HUES6 (cell line): Measurements from ENCODE around the gene CPZ.

ENCODE experiments used
- H3K27ac ChIP-seq: 2 replicates; pipeline ENCODE4 v1.7.0; 2013; ENCODE audit warnings: low read depth, mild to moderate bottlenecking, low read length, inconsistent platforms
- H3K27me3 ChIP-seq: 2 replicates; pipeline ENCODE4 v1.6.1; 2013; ENCODE audit warnings: low read length; ENCODE audit not compliant: control insufficient read depth, insufficient read depth
- H3K36me3 ChIP-seq: 2 replicates; pipeline ENCODE4 v1.6.1; 2013; ENCODE audit warnings: low read length; ENCODE audit not compliant: control insufficient read depth, insufficient read depth
- H3K4me1 ChIP-seq: 2 replicates; pipeline ENCODE4 v1.6.1; 2013; ENCODE audit warnings: low read length; ENCODE audit not compliant: control insufficient read depth, insufficient read depth
- H3K4me3 ChIP-seq: 2 replicates; pipeline ENCODE4 v1.5.1; 2013; ENCODE audit warnings: low read depth, low read length
- H3K9ac ChIP-seq: one replicate; pipeline ENCODE4 v1.6.1; 2013; ENCODE audit warnings: mild to moderate bottlenecking, low read length
- H3K9me3 ChIP-seq: 2 replicates; pipeline ENCODE4 v1.6.1; 2013; ENCODE audit warnings: low read depth, low read length; ENCODE audit not compliant: control insufficient read depth, insufficient read depth

CPZ gene

DNA sequence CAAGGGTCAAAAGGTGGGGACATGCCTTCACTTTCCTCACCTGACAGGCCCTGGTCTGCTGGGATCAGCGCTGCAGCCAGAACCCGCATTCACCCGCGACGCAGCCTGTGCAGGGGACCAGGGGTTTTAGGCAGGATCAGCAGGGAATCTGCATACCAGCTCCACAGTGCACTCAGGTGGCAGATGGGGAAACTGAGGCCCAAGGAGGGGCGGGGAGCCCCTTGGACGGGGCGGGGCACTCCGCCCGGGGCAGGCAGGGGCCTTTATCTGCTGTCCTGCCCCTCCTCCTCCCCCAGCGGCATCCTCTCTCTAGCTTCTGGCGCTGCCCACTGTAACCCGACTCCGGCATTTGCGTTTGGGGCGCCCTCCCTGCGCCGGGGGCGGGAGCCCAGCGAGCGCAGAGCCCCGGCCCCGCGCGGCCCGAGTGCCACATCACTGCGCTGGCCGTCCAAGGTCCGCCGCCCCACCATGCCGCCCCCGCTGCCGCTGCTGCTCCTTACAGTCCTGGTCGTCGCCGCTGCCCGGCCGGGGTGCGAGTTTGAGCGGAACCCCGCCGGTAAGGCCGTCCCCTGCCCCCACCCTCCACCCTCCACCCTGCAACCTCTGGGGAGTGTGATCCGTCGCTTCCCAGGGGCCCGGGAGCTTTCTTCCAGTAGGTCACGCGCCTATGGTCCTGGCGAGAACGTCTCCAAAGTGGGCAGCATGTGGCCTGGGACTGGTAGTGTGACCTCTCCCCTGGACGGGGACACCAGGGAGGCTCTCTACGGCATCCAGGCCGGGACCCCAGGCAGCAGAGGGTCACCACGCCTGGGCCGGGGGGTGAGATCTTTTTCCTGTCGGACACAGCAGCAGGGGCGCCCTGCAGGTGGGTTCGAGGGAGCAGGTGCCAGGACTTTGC, at the start of gene CPZ:
Gene CPZ, plus strand, starts transcription at position 400 of the 898 bp plus-strand sequence. Its CDS starts 69 bp downstream, at position 469.
- H3K4me3 ChIP-seq = peak within 1 kb of the TSS; percentile 79
- peak within 1 kb of the TSS; percentile 31; the same call in 1 of the 2 replicates for H3K27ac ChIP-seq
- peak within 1 kb of the TSS; percentile 71 for H3K9ac ChIP-seq
- H3K4me1 ChIP-seq = peaks cover 28% of the 10 kb centered on the region
- peaks cover 56% of the 10 kb centered on the region for H3K27me3 ChIP-seq
- no peaks in the 10 kb centered on the region for H3K36me3 ChIP-seq
- H3K9me3 ChIP-seq = no peaks in the 10 kb centered on the region

DNA sequence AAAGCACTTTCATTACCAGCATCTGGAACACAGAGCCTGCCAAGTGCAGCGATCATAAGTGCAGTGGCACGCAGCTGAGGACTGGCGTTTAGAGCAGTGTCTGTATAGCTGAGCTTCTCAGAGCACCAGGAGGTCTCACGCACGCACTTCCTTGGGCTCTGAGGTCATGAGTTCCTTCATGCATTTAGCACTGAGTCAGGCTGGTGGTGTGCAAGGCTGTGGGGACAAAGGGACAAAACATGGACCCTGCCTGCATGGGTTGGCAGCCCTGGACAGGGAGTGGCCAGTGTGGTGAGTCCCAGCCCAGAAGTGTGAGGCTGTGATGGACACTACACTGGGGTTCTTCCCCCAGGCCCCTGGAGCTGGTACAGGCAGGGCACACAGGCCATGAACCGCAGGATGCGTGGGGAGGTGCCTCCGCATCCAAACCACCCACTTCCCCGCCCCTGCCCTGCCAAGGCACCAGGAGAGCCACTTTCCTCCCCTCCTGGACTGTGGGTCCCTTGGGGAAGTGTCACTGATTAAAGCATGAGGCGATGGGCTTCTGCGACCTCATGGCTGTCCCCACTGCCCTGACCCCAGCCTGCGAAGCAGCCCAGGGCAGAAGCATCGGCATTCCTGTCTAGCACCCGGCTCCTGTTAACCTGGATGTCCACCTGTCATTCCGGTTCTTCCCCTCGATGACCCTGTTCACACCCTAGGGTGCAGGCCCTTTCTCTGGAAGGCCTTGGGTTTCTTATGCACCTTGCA, 49.6 kb upstream of the CPZ start:
- Histone ChIP-seq H3K27me3 (no peaks in the 10 kb centered on the region; the same call in 1 of the 2 replicates), H3K27ac (no peak overlapping the region), H3K4me1 (peaks cover 9% of the 10 kb centered on the region; the same call in 1 of the 2 replicates)

DNA sequence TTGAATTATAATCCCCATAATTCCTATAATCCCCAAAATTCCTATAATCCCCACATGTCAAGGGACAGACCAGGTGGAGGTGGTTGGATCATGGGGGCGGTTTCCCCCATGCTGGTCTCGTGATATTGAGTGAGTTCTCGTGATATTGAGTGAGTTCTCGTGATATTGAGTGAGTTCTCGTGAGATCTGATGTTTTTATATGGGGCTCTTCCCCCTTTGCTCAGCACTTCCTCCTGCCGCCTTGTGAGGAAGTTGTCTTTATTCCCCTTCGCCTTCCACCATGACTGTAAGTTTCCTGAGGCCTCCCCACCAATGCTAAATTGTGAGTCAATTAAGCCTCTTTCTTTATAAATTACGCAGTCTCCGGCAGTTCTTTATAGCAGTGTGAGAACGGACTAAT, 48.9 kb upstream of the CPZ start:
- H3K36me3 ChIP-seq = no peaks in the 10 kb centered on the region
- no peaks in the 10 kb centered on the region; the same call in 1 of the 2 replicates for H3K27me3 ChIP-seq
- H3K9me3 ChIP-seq = no peaks in the 10 kb centered on the region
- H3K27ac ChIP-seq = no peak overlapping the region
- H3K9ac ChIP-seq = no peak overlapping the region
- H3K4me1 ChIP-seq = peaks cover 9% of the 10 kb centered on the region; the same call in 1 of the 2 replicates
- no peak overlapping the region for H3K4me3 ChIP-seq

More for the DNA sequence above, 49.6 kb upstream of the CPZ start:
- H3K9me3 ChIP-seq = no peaks in the 10 kb centered on the region
- H3K4me3 ChIP-seq = no peak overlapping the region
- no peak overlapping the region for H3K9ac ChIP-seq
- H3K36me3 ChIP-seq = no peaks in the 10 kb centered on the region

DNA sequence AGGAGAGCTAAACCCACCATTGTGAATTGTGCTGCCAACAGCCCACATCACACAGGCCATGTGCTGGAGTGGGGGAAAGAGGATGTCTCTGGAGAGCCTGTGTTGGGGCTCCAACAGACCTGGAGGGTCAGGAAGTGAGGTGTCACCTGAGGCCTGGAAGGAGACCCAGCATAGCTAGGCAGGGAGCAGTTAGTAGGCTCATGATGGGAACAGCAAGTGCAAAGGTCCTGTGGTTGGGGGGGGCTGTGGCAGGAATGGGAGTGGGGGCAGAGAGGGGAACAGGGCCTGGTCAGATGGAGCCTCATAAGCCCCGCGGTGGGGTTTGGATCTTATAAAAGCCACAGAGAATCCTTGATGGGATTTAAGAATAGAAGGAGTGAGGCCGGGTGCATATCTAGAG, 48.3 kb upstream of the CPZ start:
- peaks cover 9% of the 10 kb centered on the region; the same call in 1 of the 2 replicates for H3K4me1 ChIP-seq
- no peak overlapping the region for H3K9ac ChIP-seq
- H3K9me3 ChIP-seq = no peaks in the 10 kb centered on the region
- no peak overlapping the region for H3K4me3 ChIP-seq
- no peaks in the 10 kb centered on the region for H3K36me3 ChIP-seq
- no peak overlapping the region for H3K27ac ChIP-seq
- no peaks in the 10 kb centered on the region; the same call in 1 of the 2 replicates for H3K27me3 ChIP-seq

DNA sequence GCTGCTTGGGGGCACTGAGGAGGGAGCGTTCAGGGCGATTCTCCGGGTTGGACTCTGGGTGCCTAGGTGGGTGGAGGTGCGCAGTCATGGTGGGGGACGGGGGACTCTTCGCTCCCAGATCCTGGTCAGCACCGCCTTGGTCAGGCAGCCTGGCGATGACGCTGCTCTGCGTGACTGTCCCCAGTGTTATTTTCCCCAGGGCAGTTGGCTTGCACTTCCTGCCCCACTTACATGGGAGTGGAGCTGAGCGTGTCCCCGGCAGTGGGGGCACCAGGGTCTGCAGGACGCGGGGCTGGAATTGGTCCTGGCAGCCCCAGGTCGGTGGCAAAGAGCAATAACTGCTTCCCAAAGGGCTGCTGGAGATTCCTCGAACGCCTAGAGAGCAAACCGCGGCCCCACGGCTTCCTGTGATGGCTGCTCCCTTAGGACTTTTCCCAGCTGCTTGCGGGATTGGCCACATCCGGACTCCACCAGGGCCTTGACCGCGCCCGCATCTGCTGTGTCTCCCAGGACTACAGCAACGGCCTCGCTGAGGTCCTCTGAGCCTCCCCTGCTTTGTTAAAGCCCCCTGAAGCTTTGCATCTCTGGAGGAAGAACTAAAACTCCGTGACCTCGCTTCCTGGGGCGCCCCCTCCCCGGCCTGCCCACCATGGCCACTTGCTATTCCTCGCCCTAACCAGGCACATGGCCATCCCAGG, 47.7 kb upstream of the CPZ start:
- no peak overlapping the region for H3K9ac ChIP-seq
- H3K4me1 ChIP-seq = peaks cover 9% of the 10 kb centered on the region; the same call in 1 of the 2 replicates
- H3K36me3 ChIP-seq = no peaks in the 10 kb centered on the region
- no peaks in the 10 kb centered on the region; the same call in 1 of the 2 replicates for H3K27me3 ChIP-seq
- H3K27ac ChIP-seq = no peak overlapping the region
- H3K4me3 ChIP-seq = no peak overlapping the region
- H3K9me3 ChIP-seq = no peaks in the 10 kb centered on the region

DNA sequence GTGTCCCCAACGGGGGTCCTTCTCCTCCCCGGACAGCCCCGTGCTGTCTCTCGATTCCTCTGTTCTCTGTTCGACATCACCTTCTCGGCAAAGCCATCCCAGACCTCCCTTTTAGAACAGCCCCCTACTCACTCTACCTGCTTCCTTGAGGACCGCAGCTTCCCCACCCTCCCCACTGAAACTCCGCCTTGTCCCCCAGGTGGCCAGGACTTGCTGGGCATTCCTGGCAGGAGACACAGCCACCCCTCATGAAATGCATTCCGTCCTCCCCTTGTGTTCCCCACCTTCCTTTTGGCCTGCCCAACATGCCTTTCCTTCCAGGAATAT, 47.2 kb upstream of the CPZ start:
- no peak overlapping the region for H3K27ac ChIP-seq
- H3K4me3 ChIP-seq = no peak overlapping the region
- no peaks in the 10 kb centered on the region for H3K36me3 ChIP-seq
- H3K9ac ChIP-seq = no peak overlapping the region
- H3K27me3 ChIP-seq = no peaks in the 10 kb centered on the region; the same call in 1 of the 2 replicates
- peaks cover 9% of the 10 kb centered on the region; the same call in 1 of the 2 replicates for H3K4me1 ChIP-seq
- H3K9me3 ChIP-seq = no peaks in the 10 kb centered on the region

DNA sequence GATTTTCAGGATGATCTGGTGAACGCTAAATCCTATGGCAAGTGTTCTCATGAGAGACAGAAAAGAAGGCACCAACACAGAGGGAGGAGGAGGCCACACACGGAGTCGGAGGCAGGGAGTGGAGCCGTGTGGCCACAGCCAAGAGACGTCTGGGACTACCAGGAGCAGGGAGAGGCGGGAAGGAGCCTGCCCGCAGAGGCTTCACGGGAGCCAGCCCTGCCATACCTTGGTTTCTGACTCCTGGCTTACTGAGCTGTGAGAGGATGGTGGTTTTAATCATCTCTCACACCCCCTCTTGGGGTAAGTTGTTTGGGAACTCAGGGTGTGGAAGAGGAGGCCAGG, 45.8 kb upstream of the CPZ start:
- Histone ChIP-seq H3K9ac (no peak overlapping the region), H3K36me3 (no peaks in the 10 kb centered on the region), H3K27me3 (no peaks in the 10 kb centered on the region; the same call in 1 of the 2 replicates), H3K9me3 (no peaks in the 10 kb centered on the region), H3K27ac (no peak overlapping the region), H3K4me1 (peaks cover 9% of the 10 kb centered on the region; the same call in 1 of the 2 replicates), H3K4me3 (no peak overlapping the region)

DNA sequence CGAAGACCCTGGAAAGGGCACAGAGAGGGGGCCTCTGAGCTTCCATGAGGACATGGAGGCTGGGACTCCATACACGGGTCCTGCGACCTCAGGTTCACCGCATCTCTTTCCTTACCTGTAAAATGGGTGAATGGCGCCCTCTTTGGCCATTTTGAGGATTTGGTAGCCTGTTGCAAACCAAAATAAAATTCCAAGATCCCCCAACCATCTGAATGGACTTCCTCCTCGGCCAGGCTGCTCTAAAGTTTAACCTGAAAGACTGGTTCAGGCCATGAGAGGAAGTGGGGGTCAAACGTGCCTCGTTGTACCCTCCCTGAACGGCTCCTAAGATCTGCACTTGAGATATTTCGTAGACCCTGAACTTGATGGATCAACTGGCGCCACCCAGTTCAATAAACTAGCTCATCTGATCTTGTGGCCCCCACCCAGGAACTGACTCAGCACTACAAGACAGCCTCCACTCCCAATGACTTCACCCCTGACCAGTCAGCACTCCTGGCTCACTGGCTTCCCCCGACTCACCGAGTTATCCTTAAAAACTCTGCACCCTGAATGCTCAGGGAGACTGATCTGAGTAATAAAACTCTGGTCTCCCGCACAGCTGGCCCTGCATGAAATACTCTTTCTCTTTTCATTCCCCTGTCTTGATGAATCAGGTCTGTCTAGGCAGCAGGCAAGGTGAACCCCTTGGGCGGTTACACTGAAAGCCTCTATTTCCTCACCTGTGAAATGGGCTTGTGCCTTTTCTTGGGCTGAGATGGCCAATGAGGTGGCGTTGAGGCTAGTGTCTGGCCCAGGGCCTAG, 45.3 kb upstream of the CPZ start:
- H3K9ac ChIP-seq = no peak overlapping the region
- H3K27ac ChIP-seq = no peak overlapping the region
- H3K4me1 ChIP-seq = peaks cover 9% of the 10 kb centered on the region; the same call in 1 of the 2 replicates

DNA sequence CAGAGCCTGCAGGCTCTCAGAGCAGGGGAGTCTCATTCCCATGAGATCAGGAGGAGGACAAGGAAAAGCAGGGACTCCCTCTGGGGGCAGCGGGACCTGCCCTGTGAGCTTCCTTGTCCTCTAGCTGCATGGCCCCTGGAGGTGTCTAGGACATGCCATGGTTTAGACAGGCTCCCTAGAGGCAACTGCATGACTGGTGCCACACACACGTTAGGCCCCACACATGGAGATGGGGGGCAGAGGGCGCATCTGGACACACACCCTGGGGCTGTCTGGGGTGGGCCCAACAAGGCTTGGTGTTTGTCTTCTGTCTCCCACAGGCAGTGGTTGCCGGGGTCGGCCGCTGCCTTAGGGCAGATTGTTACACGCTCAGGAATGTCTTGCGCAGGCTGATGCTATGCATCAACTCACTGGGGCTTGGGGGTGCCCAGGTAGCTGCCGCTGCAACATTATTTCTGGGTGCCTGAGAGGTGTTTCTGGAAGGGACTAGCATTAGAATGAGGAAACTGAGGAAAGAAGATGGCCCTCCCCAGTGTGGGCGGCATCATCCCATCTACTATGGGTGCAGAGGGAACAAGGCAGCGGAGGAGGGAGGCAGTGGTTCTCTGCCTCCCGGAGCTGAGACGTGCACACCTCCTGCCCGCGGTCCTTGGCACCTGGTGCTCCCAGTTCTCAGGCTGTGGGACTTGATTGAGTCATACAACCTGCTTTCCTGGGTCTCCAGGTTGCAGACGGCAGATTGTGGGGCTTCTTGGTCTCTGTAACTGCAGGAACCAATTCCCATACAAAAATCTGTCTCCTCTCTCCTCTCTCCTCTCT, 44.4 kb upstream of the CPZ start:
- Histone ChIP-seq H3K27me3 (no peaks in the 10 kb centered on the region; the same call in 1 of the 2 replicates), H3K36me3 (no peaks in the 10 kb centered on the region), H3K4me3 (no peak overlapping the region), H3K27ac (no peak overlapping the region), H3K9me3 (no peaks in the 10 kb centered on the region), H3K9ac (no peak overlapping the region), H3K4me1 (peaks cover 9% of the 10 kb centered on the region; the same call in 1 of the 2 replicates)

More for the DNA sequence above, 45.3 kb upstream of the CPZ start:
- H3K27me3 ChIP-seq = no peaks in the 10 kb centered on the region; the same call in 1 of the 2 replicates
- no peaks in the 10 kb centered on the region for H3K36me3 ChIP-seq
- no peaks in the 10 kb centered on the region for H3K9me3 ChIP-seq
- H3K4me3 ChIP-seq = no peak overlapping the region
